ENCODE measurements around the gene TMA7. TPM values are rescaled to one million over a fixed set of nuclear protein-coding genes. Genes with fewer than 3 reads are reported as not detected.

Gene TMA7
- total and polyA plus RNA-seq, 2 donors, result 127 to 262 TPM

GRCh38 chr3:48404440-48405342, 35.4 kb upstream of the TMA7 start:
- H3K36me3 ChIP-seq (ENCODE audit: insufficient read depth), result no peaks in the 10 kb centered on the region
- no peak overlapping the region for H3K4me3 ChIP-seq (ENCODE audit: low read depth, low read length)
- WGBS, result 85% methylated on average over 21 of the region's 21 CpGs
- no peak overlapping the region for H3K27ac ChIP-seq (ENCODE audit: low read depth)
- no peak for DNase-seq (ENCODE audit: extremely low spot score)
- H3K4me1 ChIP-seq (ENCODE audit: insufficient read depth), result no peaks in the 10 kb centered on the region

- H3K4me3 ChIP-seq (ENCODE audit: low read depth, low read length), result no peak overlapping the region
- no peaks in the 10 kb centered on the region for H3K4me1 ChIP-seq (ENCODE audit: insufficient read depth)
- WGBS, result 88% methylated on average over 13 of the region's 13 CpGs
- DNase-seq (ENCODE audit: extremely low spot score), result no peak
- no peaks in the 10 kb centered on the region for H3K36me3 ChIP-seq (ENCODE audit: insufficient read depth)
- no peak overlapping the region for H3K27ac ChIP-seq (ENCODE audit: low read depth)
These were observed 34.6 kb upstream of the TMA7 start for GRCh38 chr3:48405343-48405881.

- WGBS, result 80% methylated on average over 1 of the region's 1 CpG
- no peaks in the 10 kb centered on the region for H3K4me1 ChIP-seq (ENCODE audit: insufficient read depth)
- no peak overlapping the region for H3K4me3 ChIP-seq (ENCODE audit: low read depth, low read length)
- DNase-seq (ENCODE audit: extremely low spot score), result no peak
- H3K36me3 ChIP-seq (ENCODE audit: insufficient read depth), result no peaks in the 10 kb centered on the region
- no peak overlapping the region for H3K27ac ChIP-seq (ENCODE audit: low read depth)
These were observed 34.1 kb upstream of the TMA7 start for GRCh38 chr3:48405971-48406370.

- Histone ChIP-seq H3K27ac (ENCODE audit: low read depth) (no peak overlapping the region), H3K4me1 (ENCODE audit: insufficient read depth) (no peaks in the 10 kb centered on the region), H3K4me3 (ENCODE audit: low read depth, low read length) (no peak overlapping the region), H3K36me3 (ENCODE audit: insufficient read depth) (no peaks in the 10 kb centered on the region)
- no peak for DNase-seq (ENCODE audit: extremely low spot score)
- 90% methylated on average over 18 of the region's 18 CpGs for WGBS
These were observed 33.3 kb upstream of the TMA7 start for GRCh38 chr3:48406443-48407431.

GRCh38 chr3:48407542-48408099, 32.4 kb upstream of the TMA7 start:
- Histone ChIP-seq H3K4me3 (ENCODE audit: low read depth, low read length) (no peak overlapping the region), H3K4me1 (ENCODE audit: insufficient read depth) (no peaks in the 10 kb centered on the region), H3K36me3 (ENCODE audit: insufficient read depth) (peaks cover 1% of the 10 kb centered on the region), H3K27ac (ENCODE audit: low read depth) (no peak overlapping the region)
- no peak for DNase-seq (ENCODE audit: extremely low spot score)
- WGBS, result 93% methylated on average over 8 of the region's 8 CpGs

- H3K36me3 ChIP-seq (ENCODE audit: insufficient read depth), result peaks cover 2% of the 10 kb centered on the region
- DNase-seq (ENCODE audit: extremely low spot score), result no peak
- no peak overlapping the region for H3K4me3 ChIP-seq (ENCODE audit: low read depth, low read length)
- 86% methylated on average over 4 of the region's 4 CpGs for WGBS
- no peak overlapping the region for H3K27ac ChIP-seq (ENCODE audit: low read depth)
- H3K4me1 ChIP-seq (ENCODE audit: insufficient read depth), result no peaks in the 10 kb centered on the region
These were observed 31.2 kb upstream of the TMA7 start for GRCh38 chr3:48408823-48409281.

GRCh38 chr3:48409291-48410201, 30.5 kb upstream of the TMA7 start:
- peaks cover 2% of the 10 kb centered on the region for H3K36me3 ChIP-seq (ENCODE audit: insufficient read depth)
- H3K4me1 ChIP-seq (ENCODE audit: insufficient read depth), result no peaks in the 10 kb centered on the region
- no peak for DNase-seq (ENCODE audit: extremely low spot score)
- H3K4me3 ChIP-seq (ENCODE audit: low read depth, low read length), result no peak overlapping the region
- H3K27ac ChIP-seq (ENCODE audit: low read depth), result no peak overlapping the region
- 92% methylated on average over 31 of the region's 31 CpGs for WGBS

GRCh38 chr3:48410205-48411040, 29.6 kb upstream of the TMA7 start:
- 95% methylated on average over 16 of the region's 16 CpGs for WGBS
- Histone ChIP-seq H3K36me3 (ENCODE audit: insufficient read depth) (peaks cover 2% of the 10 kb centered on the region), H3K4me1 (ENCODE audit: insufficient read depth) (no peaks in the 10 kb centered on the region), H3K4me3 (ENCODE audit: low read depth, low read length) (no peak overlapping the region), H3K27ac (ENCODE audit: low read depth) (no peak overlapping the region)
- DNase-seq (ENCODE audit: extremely low spot score), result no peak

- no peak for DNase-seq (ENCODE audit: extremely low spot score)
- peaks cover 2% of the 10 kb centered on the region for H3K36me3 ChIP-seq (ENCODE audit: insufficient read depth)
- 94% methylated on average over 9 of the region's 9 CpGs for WGBS
- H3K4me3 ChIP-seq (ENCODE audit: low read depth, low read length), result no peak overlapping the region
- H3K27ac ChIP-seq (ENCODE audit: low read depth), result no peak overlapping the region
- no peaks in the 10 kb centered on the region for H3K4me1 ChIP-seq (ENCODE audit: insufficient read depth)
These were observed 28.9 kb upstream of the TMA7 start for GRCh38 chr3:48411041-48411588.

GRCh38 chr3:48411606-48412374, 28.3 kb upstream of the TMA7 start:
- 93% methylated on average over 11 of the region's 11 CpGs for WGBS
- Histone ChIP-seq H3K4me1 (ENCODE audit: insufficient read depth) (no peaks in the 10 kb centered on the region), H3K4me3 (ENCODE audit: low read depth, low read length) (no peak overlapping the region), H3K27ac (ENCODE audit: low read depth) (no peak overlapping the region), H3K36me3 (ENCODE audit: insufficient read depth) (peaks cover 2% of the 10 kb centered on the region)
- DNase-seq (ENCODE audit: extremely low spot score), result no peak

GRCh38 chr3:48412375-48413001, 27.6 kb upstream of the TMA7 start:
- H3K4me3 ChIP-seq (ENCODE audit: low read depth, low read length), result no peak overlapping the region
- DNase-seq (ENCODE audit: extremely low spot score), result no peak
- no peak overlapping the region for H3K27ac ChIP-seq (ENCODE audit: low read depth)
- H3K36me3 ChIP-seq (ENCODE audit: insufficient read depth), result peaks cover 2% of the 10 kb centered on the region
- no peaks in the 10 kb centered on the region for H3K4me1 ChIP-seq (ENCODE audit: insufficient read depth)
- WGBS, result 94% methylated on average over 19 of the region's 19 CpGs
